IgD-negative memory B cell (primary cell): ENCODE data around the gene SMLR1. TPM values are rescaled to one million over a fixed set of nuclear protein-coding genes. Genes with fewer than 3 reads are reported as not detected.

ENCODE experiments used
- H3K27ac Mint-ChIP-seq, 3 donors: one replicate each; pipeline ENCODE4 v1.8.0; 2020 to 2022; ENCODE audit warnings: mild to moderate bottlenecking in 3 of 3, mixed read lengths in 3 of 3, moderate library complexity in 1 of 3
- H3K27me3 Mint-ChIP-seq: one replicate; pipeline ENCODE4 v1.8.0; 2021; ENCODE audit warnings: mixed read lengths
- H3K36me3 Mint-ChIP-seq: one replicate; pipeline ENCODE4 v1.8.0; 2020; ENCODE audit warnings: mild to moderate bottlenecking, mixed read lengths
- H3K4me1 Mint-ChIP-seq, 3 donors: one replicate each; pipeline ENCODE4 v1.8.0; 2020 to 2022; ENCODE audit warnings: mixed read lengths in 3 of 3, mild to moderate bottlenecking in 1 of 3
- H3K4me3 Mint-ChIP-seq, 4 donors: one replicate each; pipeline ENCODE4 v1.8.0; 2020 to 2022; ENCODE audit warnings: mild to moderate bottlenecking in 4 of 4, mixed read lengths in 4 of 4, moderate library complexity in 3 of 4
- H3K9me3 Mint-ChIP-seq, 3 donors: one replicate each; pipeline ENCODE4 v1.8.0; 2020 to 2021; ENCODE audit warnings: mixed read lengths in 3 of 3, mild to moderate bottlenecking in 1 of 3
- polyA plus RNA-seq: library from polyadenylated mRNA; unstranded; fragments of 300-500 nt; fragmentation: Illumina TruSeq; gene quantifications from one replicate; pipeline ENCODE4 v1.2.3, GENCODE V29; 2021

Gene SMLR1
- polyA plus RNA-seq, 1 donor from 2014 or later: not detected

GRCh38 chr6:130858054-130858453, 30.8 kb downstream of the SMLR1 start:
- Mint-ChIP-seq H3K4me3 (no peak overlapping the region), H3K9me3 (no peaks in the 10 kb centered on the region), H3K27ac (no peak overlapping the region), H3K27me3 (no peaks in the 10 kb centered on the region), H3K4me1 (no peaks in the 10 kb centered on the region), H3K36me3 (peaks cover 7% of the 10 kb centered on the region)

DNA sequence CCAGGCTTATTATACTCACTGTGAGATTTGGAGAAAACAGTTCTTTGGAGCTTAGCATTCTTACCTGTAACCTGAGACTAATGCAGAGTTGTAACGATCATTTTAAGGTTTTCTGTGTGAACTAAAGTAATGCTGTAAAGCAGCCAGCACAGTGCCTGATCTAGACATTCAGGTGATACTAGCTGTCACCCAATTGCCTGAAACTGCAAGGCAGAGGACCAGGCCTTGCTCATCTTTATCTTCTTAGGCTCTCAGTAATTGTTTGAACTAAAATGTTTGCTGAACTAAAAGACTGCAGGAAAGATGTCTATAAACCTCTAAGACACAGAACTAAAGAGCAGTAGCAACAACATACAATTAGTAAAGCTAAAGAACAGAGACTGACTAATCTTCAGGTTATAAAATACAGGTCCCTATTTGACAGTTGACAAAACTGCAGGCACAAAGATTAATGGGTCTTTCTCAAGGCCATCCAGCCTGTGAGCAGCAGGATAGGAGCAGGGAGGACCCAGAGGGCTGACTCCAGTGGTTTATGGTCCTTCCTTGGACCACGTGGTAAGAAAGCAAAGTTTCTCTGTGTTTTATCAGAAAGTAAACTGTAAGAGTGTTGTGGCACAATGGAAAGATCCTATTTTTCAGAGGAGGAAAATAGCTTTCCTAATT, 31.4 kb downstream of the SMLR1 start:
- peak overlapping the region in 1 of 3 donors; percentile 26 for H3K27ac Mint-ChIP-seq
- no peaks in the 10 kb centered on the region for H3K27me3 Mint-ChIP-seq
- peaks cover 12% of the 10 kb centered on the region for H3K36me3 Mint-ChIP-seq
- no peaks in the 10 kb centered on the region for H3K4me1 Mint-ChIP-seq
- no peak overlapping the region for H3K4me3 Mint-ChIP-seq
- no peaks in the 10 kb centered on the region for H3K9me3 Mint-ChIP-seq

DNA sequence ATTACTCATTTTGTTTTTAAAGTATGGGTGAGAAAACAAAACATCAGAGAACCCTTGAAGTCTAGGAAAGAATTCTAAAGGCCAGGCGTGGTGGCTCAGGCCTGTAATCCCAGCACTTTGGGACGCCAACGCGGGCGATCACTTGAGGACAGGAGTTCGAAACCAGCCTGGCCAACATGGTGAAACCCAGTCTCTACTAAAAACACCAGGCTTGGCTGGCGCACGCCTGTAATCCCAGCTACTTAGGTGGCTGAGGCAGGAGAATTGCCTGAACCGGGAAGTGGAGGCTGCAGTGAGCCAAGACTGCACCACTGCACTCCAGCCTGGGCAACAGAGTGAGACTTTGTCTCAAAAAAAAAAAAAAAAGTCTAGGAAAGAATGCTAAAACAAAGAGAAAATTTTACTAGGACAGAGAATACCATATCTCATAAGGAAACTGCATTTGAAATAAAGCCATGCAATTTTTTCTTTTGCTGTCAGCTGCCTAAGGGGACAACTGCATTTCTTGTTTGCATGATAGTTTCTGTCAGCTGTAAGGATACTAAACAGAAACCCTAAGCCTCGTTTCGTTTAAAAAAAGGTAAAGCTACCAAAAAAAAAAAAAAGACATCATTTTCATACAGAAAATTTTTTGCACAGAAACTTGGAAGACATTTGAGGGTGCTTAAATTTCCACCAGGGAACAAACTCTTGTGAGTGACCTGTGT, 32.1 kb downstream of the SMLR1 start:
- H3K27me3 Mint-ChIP-seq: no peaks in the 10 kb centered on the region
- no peak overlapping the region for H3K27ac Mint-ChIP-seq
- H3K9me3 Mint-ChIP-seq: no peaks in the 10 kb centered on the region
- H3K4me3 Mint-ChIP-seq: no peak overlapping the region
- H3K36me3 Mint-ChIP-seq: peaks cover 15% of the 10 kb centered on the region
- no peaks in the 10 kb centered on the region for H3K4me1 Mint-ChIP-seq

DNA sequence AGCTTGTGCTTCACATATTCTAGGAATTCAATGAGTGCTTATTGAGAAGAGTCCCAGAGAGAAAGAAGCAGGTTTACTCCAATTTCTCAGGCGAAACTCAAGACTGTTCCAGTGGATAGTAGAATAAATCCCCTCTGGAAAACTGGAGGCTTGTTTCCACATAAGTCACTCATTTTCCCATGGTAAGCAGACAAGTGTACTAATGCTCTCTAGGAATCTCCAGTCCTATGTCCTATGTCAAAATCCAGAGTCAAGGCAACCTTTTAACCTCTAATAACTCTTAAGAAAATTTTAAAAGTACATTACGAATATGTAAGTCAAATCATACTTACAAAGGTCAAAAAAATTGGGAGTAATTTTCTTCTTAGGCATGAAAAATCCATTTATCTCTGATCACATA, 35.2 kb downstream of the SMLR1 start:
- Mint-ChIP-seq H3K27ac (no peak overlapping the region), H3K4me1 (no peaks in the 10 kb centered on the region), H3K9me3 (no peaks in the 10 kb centered on the region), H3K36me3 (peaks cover 19% of the 10 kb centered on the region), H3K4me3 (no peak overlapping the region), H3K27me3 (no peaks in the 10 kb centered on the region)

- Mint-ChIP-seq H3K27me3 (no peaks in the 10 kb centered on the region), H3K27ac (no peak overlapping the region), H3K4me1 (no peaks in the 10 kb centered on the region), H3K36me3 (peaks cover 19% of the 10 kb centered on the region), H3K4me3 (no peak overlapping the region), H3K9me3 (no peaks in the 10 kb centered on the region)
Measured at GRCh38 chr6:130863415-130864230, 36.4 kb downstream of the SMLR1 start.

- Mint-ChIP-seq H3K4me3 (no peak overlapping the region), H3K4me1 (no peaks in the 10 kb centered on the region), H3K27ac (no peak overlapping the region), H3K27me3 (no peaks in the 10 kb centered on the region), H3K9me3 (no peaks in the 10 kb centered on the region), H3K36me3 (peaks cover 19% of the 10 kb centered on the region)
Measured at GRCh38 chr6:130864344-130864743, 37.1 kb downstream of the SMLR1 start.

GRCh38 chr6:130865793-130866192, 38.6 kb downstream of the SMLR1 start:
- H3K27me3 Mint-ChIP-seq: no peaks in the 10 kb centered on the region
- H3K4me3 Mint-ChIP-seq: no peak overlapping the region
- peaks cover 17% of the 10 kb centered on the region for H3K36me3 Mint-ChIP-seq
- H3K9me3 Mint-ChIP-seq: no peaks in the 10 kb centered on the region
- no peaks in the 10 kb centered on the region for H3K4me1 Mint-ChIP-seq
- no peak overlapping the region for H3K27ac Mint-ChIP-seq

DNA sequence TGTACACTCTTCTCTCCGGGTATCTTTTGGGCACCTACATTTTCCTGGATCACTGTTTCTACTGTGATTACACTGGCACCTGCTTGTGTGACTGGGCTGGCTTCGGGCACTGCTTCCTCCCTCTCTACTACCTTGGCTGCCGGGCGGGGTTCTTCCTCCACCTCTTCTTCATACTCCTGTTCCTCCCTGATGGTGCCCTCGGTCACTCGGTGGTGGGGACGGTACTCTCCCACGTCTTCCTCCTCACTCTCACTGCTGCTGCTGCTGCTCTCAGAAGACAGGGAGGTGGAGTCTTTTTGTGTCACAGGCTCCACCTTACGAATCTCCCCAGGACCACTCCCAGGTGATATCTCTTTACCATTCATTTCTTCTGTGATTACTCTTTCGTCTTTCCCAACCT, 42.5 kb downstream of the SMLR1 start:
- peak overlapping the region in 1 of 3 donors; percentile 47 for H3K27ac Mint-ChIP-seq
- H3K36me3 Mint-ChIP-seq: peaks cover 6% of the 10 kb centered on the region

GRCh38 chr6:130870179-130870880, 43.1 kb downstream of the SMLR1 start:
- peak overlapping the region in 1 of 3 donors; percentile 33 for H3K27ac Mint-ChIP-seq
- no peaks in the 10 kb centered on the region for H3K9me3 Mint-ChIP-seq
- H3K36me3 Mint-ChIP-seq: peaks cover 6% of the 10 kb centered on the region
- H3K4me3 Mint-ChIP-seq: no peak overlapping the region
- H3K27me3 Mint-ChIP-seq: no peaks in the 10 kb centered on the region
- peaks cover 2 to 5% (median 3%) of the 10 kb centered on the region in 3 donors for H3K4me1 Mint-ChIP-seq

More for the DNA sequence above, 42.5 kb downstream of the SMLR1 start:
- H3K9me3 Mint-ChIP-seq: no peaks in the 10 kb centered on the region
- H3K27me3 Mint-ChIP-seq: no peaks in the 10 kb centered on the region
- peak overlapping the region in 1 of 4 donors; percentile 19 for H3K4me3 Mint-ChIP-seq
- peaks cover 2 to 5% (median 3%) of the 10 kb centered on the region in 3 donors for H3K4me1 Mint-ChIP-seq

GRCh38 chr6:130872250-130873095, 45.3 kb downstream of the SMLR1 start:
- Mint-ChIP-seq H3K4me3 (no peak overlapping the region), H3K9me3 (no peaks in the 10 kb centered on the region), H3K36me3 (peaks cover 2% of the 10 kb centered on the region), H3K27me3 (no peaks in the 10 kb centered on the region), H3K27ac (no peak overlapping the region), H3K4me1 (peaks cover 2 to 5% (median 3%) of the 10 kb centered on the region in 3 donors)

DNA sequence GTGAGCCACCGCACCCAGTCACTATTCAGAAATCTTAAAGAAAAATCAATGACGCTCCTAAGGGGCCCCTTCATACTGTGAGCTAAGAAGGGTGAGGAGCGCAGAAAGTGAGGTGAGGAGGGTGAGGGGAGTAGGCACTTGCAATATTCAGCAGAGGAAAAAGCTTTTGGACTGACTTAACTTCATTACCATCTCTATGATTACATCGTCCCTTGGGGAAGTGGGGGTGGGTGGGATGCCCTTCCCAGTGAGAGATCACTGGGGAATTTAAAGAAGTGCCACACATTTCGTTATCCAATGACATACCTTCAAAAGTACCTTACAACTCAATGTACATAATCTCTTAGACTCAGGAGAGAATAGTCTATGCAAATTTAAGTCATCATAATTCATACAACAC, 46.5 kb downstream of the SMLR1 start:
- Mint-ChIP-seq H3K27me3 (no peaks in the 10 kb centered on the region), H3K36me3 (peaks cover 2% of the 10 kb centered on the region), H3K27ac (no peak overlapping the region), H3K9me3 (no peaks in the 10 kb centered on the region), H3K4me3 (no peak overlapping the region), H3K4me1 (peaks cover 2 to 5% (median 3%) of the 10 kb centered on the region in 3 donors)

GRCh38 chr6:130879826-130880225, 52.6 kb downstream of the SMLR1 start:
- Mint-ChIP-seq H3K4me1 (peaks cover 0 to 2% (median 0%) of the 10 kb centered on the region in 3 donors), H3K27ac (no peak overlapping the region), H3K4me3 (no peak overlapping the region), H3K27me3 (no peaks in the 10 kb centered on the region), H3K9me3 (no peaks in the 10 kb centered on the region), H3K36me3 (peaks cover 7% of the 10 kb centered on the region)

GRCh38 chr6:130882370-130882769, 55.2 kb downstream of the SMLR1 start:
- Mint-ChIP-seq H3K36me3 (peaks cover 7% of the 10 kb centered on the region), H3K9me3 (no peaks in the 10 kb centered on the region), H3K4me3 (no peak overlapping the region), H3K4me1 (peaks cover 0 to 2% (median 0%) of the 10 kb centered on the region in 3 donors), H3K27me3 (no peaks in the 10 kb centered on the region), H3K27ac (no peak overlapping the region)
